Transverse colon (tissue), 4 donors: ENCODE measurements around the gene ZG16B. TPM values are rescaled to one million over a fixed set of nuclear protein-coding genes. Genes with fewer than 3 reads are reported as not detected.

Experiments
- DNase-seq: peaks from one replicate; pipeline ENCODE4 v3.0.0-alpha.2; 2019
- H3K27ac ChIP-seq, 4 donors: fragments of 200-600 bp; sonication (generic); 2 replicates each; pipeline ENCODE4 v1.5.1; 2016 to 2018; ENCODE audit warnings: inconsistent platforms in 4 of 4
- H3K27me3 ChIP-seq: fragments of 200-600 bp; sonication (generic); 2 replicates; pipeline ENCODE4 v1.5.1; 2017; ENCODE audit warnings: inconsistent platforms
- H3K36me3 ChIP-seq, 4 donors: fragments of 200-600 bp; sonication (generic); 2 replicates each; pipeline ENCODE4 v1.5.1; 2017 to 2019; ENCODE audit warnings: inconsistent platforms in 4 of 4
- H3K4me1 ChIP-seq, 4 donors: fragments of 200-600 bp; sonication (generic); 2 replicates each; pipeline ENCODE4 v1.5.1; 2017 to 2020; ENCODE audit warnings: inconsistent platforms in 4 of 4
- H3K4me3 ChIP-seq, 4 donors: fragments of 200-600 bp; sonication (generic); 1 replicate in 1 of 4; 2 replicates in 3 of 4; pipeline versions ENCODE4 v1.5.1 to v1.6.1; 2017 to 2019; ENCODE audit warnings: inconsistent platforms in 4 of 4
- H3K9me3 ChIP-seq, 2 donors: fragments of 200-600 bp; sonication (generic); 2 replicates each; pipeline ENCODE4 v1.5.1; 2017 to 2019; ENCODE audit warnings: inconsistent platforms in 2 of 2
- CTCF ChIP-seq, 5 experiments: fragments of 200-600 bp in 3 of 5; fragments of 450-650 bp in 2 of 5; sonication (generic) in 3 of 5; IDR thresholded peaks; 1 replicate in 2 of 5; 2 replicates in 3 of 5; pipeline ENCODE4 v1.5.1; 2016 to 2017; ENCODE audit warnings: antibody characterized with exemption in 5 of 5, inconsistent platforms in 3 of 5, mild to moderate bottlenecking in 2 of 5, moderate library complexity in 1 of 5
- EP300 ChIP-seq: sonication (generic); formaldehyde crosslinking; IDR thresholded peaks from one replicate; pipeline ENCODE4 v1.6.1; 2017; ENCODE audit warnings: antibody characterized with exemption, low read depth
- POLR2A ChIP-seq: fragments of 450-650 bp; IDR thresholded peaks from one replicate; pipeline ENCODE4 v1.6.1; 2016; ENCODE audit warnings: antibody characterized with exemption, mild to moderate bottlenecking, moderate library complexity
- POLR2AphosphoS5 ChIP-seq, 3 donors: sonication (generic); formaldehyde crosslinking; IDR thresholded peaks; one replicate each; pipeline ENCODE4 v1.6.1; 2016; ENCODE audit warnings: antibody characterized with exemption in 3 of 3
- WGBS, 2 donors: methylation state at CpG; one replicate each; pipeline ENCODE4 v1.1.5; 2018; ENCODE audit warnings: low coverage in 1 of 2; 5-methylcytosine and 5-hydroxymethylcytosine counted together
- in situ Hi-C, 4 donors: fragments of 200-750 bp; cut with MboI; loops; one replicate each; pipeline versions ENCODE4 v1.15.0 to v1.15.1; 2017; ENCODE audit warnings: low sequenced_read_pairs in 3 of 4, low pct_ligation_motif_present in 1 of 4, low pct_unique_long_range_greater_than_20kb in 1 of 4
- intact Hi-C: fragments of 100-400 bp; cut with DNase I; formaldehyde crosslinking; loops from one replicate; pipeline ENCODE4 v1.15.1; 2023; ENCODE audit warnings: low total_unique reads
- total RNA-seq, 4 donors: library from RNA; depleted of rRNA; stranded (reverse); fragments of >200 nt; gene quantifications; one replicate each; pipeline ENCODE4 v1.1.0, GENCODE V29; 2016

The ZG16B gene
- total RNA-seq, 4 donors from 2014 or later: 5.2 to 28.3 (median 15.9) TPM; not detected in 1

GRCh38 chr16:2784358-2785100 is 45.6 kb upstream of the ZG16B start:
- Histone ChIP-seq H3K36me3 (no peaks in the 10 kb centered on the region), H3K4me1 (peaks cover 9 to 15% (median 12%) of the 10 kb centered on the region in 4 donors), H3K9me3 (no peaks in the 10 kb centered on the region), H3K27ac (no peak overlapping the region), H3K27me3 (peaks cover 45% of the 10 kb centered on the region), H3K4me3 (peak overlapping the region in 2 of 4 donors; percentile 9 to 41)
- WGBS, 2 donors: 61% methylated on average over 15 of the region's 15 CpGs; no CpG with 5 or more reads in 1 of the 2 donors
- TF ChIP-seq EP300 (no peak), CTCF (IDR thresholded peaks at IDR 0.05) (no peak), POLR2AphosphoS5 (IDR thresholded peaks at IDR 0.05) (no peak), POLR2A (no peak)
- intact Hi-C loops: no loop called here
- DNase-seq: peak; percentile 7
- in situ Hi-C loops: no loop called here

DNA sequence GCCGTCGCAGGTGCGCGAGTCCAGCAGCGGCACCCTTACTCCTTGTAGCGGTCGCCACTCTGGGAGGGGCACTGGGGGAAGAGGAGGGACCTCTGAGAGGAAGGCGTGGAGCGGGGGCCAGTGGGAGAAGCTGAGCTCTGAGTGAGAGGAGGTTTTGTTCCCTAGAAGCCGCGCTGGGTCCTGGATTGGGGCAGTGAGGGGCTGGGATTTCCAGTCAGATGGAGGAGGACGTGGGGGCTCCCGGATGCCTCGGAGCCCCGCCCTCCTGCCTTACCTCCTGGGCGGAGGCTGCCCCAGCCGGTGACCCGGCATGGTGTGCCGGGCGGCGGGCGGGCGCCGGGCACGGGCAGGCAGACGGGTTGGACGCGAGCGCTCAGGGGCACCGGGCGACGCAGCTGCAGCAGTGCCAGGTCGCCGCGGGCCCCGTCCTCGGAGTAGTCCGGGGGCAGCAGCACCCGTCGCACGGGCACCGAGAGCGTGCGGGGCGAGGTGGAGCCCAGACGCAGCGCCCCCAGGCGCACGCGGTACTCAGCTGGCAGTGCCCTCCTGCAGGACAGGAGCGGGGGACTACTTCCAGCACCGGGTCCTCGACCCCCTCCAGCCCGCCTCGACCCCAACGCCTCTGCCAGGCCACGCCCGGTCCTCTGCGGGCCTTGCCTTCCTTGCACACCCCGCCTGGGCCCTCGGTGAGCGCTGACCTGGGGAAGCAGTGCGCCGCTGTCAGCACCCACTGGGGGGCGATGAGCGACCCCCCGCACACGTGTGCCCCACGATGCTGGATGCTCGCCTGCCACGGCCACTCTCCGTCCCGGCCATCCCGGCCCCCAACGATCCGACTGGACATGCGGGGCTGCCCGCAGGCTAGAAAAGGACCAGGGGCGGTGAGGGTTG is 44.8 kb upstream of the ZG16B start:
- intact Hi-C loops (no loop called here), in situ Hi-C loops (no loop called here)
- H3K9me3 ChIP-seq: no peaks in the 10 kb centered on the region
- WGBS, 2 donors: 17% methylated on average over 71 of the region's 79 CpGs; no CpG with 5 or more reads in 1 of the 2 donors
- H3K27me3 ChIP-seq: peaks cover 46% of the 10 kb centered on the region
- peaks cover 9 to 15% (median 12%) of the 10 kb centered on the region in 4 donors for H3K4me1 ChIP-seq
- peak overlapping the region; percentile 9 to 41 (median 21) for H3K4me3 ChIP-seq
- peak; percentile 33 for DNase-seq
- no peak overlapping the region for H3K27ac ChIP-seq
- no peaks in the 10 kb centered on the region for H3K36me3 ChIP-seq
- TF ChIP-seq CTCF (IDR thresholded peaks at IDR 0.05) (peak in 2 of 5 experiments; percentile 4 to 11), POLR2A (no peak)

DNA sequence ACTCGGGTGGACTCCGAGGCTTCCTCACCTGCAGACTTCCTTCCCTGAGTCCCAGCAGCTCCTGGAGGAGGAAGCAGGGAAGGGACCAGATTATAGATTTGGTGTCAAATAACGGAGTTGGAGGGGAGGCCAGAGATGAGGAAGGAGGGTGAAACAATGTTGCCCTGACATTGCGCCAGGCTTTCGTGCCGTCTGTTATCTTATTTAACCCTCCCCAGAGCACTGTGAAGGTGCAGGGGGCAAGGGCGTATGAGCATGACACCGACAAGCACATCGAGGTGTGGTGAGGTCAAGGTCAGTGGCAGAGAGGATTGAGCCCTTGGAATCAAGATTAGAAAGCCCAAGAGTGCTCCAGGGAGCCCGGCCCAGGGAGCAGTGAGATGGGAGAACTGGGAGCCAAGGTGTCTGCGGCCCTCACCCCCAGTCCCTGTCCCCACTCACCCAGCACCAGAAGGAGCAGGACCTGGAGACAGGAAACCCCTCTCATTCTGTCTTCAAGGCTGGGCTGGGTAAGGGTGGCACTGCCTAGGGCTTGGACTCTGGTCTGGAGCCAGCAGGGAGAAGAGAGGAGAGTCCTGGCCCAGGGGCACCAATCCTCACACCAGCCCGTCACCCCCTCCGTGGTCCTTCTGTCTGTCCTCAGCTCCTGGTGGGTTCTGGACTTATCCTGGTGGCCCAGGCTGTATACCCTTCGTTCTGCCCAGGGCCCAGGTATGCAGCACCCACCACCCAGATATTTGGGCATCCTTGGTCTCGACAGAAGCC is 43.9 kb upstream of the ZG16B start:
- WGBS, 2 donors: 65 to 86% methylated on average over 1 to 15 of the region's 15 CpGs
- Histone ChIP-seq H3K9me3 (no peaks in the 10 kb centered on the region), H3K36me3 (no peaks in the 10 kb centered on the region), H3K27ac (no peak overlapping the region), H3K4me3 (no peak overlapping the region), H3K4me1 (peaks cover 9 to 15% (median 12%) of the 10 kb centered on the region in 4 donors), H3K27me3 (peaks cover 53% of the 10 kb centered on the region)
- no peak for DNase-seq
- in situ Hi-C loops: no loop called here
- intact Hi-C loops: no loop called here
- TF ChIP-seq POLR2AphosphoS5 (IDR thresholded peaks at IDR 0.05): no peak
- no peak for TF ChIP-seq CTCF (IDR thresholded peaks at IDR 0.05)
- no peak for TF ChIP-seq EP300
- no peak for TF ChIP-seq POLR2A

GRCh38 chr16:2786826-2787151 is 43.3 kb upstream of the ZG16B start:
- no peak for DNase-seq
- WGBS, 2 donors: 44 to 45% methylated on average over 1 to 3 of the region's 3 CpGs
- no peak overlapping the region for H3K27ac ChIP-seq
- peaks cover 57% of the 10 kb centered on the region for H3K27me3 ChIP-seq
- H3K9me3 ChIP-seq: no peaks in the 10 kb centered on the region
- peaks cover 9 to 15% (median 12%) of the 10 kb centered on the region in 4 donors for H3K4me1 ChIP-seq
- in situ Hi-C loops: no loop called here
- no peak overlapping the region for H3K4me3 ChIP-seq
- no peaks in the 10 kb centered on the region for H3K36me3 ChIP-seq
- intact Hi-C loops: no loop called here
- TF ChIP-seq POLR2A: no peak
- no peak for TF ChIP-seq EP300
- no peak for TF ChIP-seq POLR2AphosphoS5 (IDR thresholded peaks at IDR 0.05)
- no peak for TF ChIP-seq CTCF (IDR thresholded peaks at IDR 0.05)
